Natural killer cell (primary cell): ENCODE data around the gene UBTD1. TPM values are rescaled to one million over a fixed set of nuclear protein-coding genes. Genes with fewer than 3 reads are reported as not detected.

Experiments used
- ATAC-seq, 3 donors: fragments of 150-1000 bp in 2 of 3; fragments of 200-7000 bp in 1 of 3; cut with Tn5 transposase; 1 replicate in 1 of 3; 2 replicates in 2 of 3; pipeline ENCODE4 v1.10.0; 2021; ENCODE audit warnings: mild to moderate bottlenecking in 2 of 3, moderate library complexity in 2 of 3
- DNase-seq, 2 donors: peaks; one replicate each; pipeline versions ENCODE4 v3.0.0 to v3.0.0-alpha.2; 2013 to 2021; ENCODE audit warnings: mixed read lengths in 1 of 2
- H3K27ac ChIP-seq: one replicate; pipeline ENCODE4 v1.5.1; 2013; ENCODE audit warnings: mild to moderate bottlenecking, low read length
- H3K27me3 ChIP-seq: one replicate; pipeline ENCODE4 v1.6.1; 2013; ENCODE audit warnings: low read length; ENCODE audit not compliant: control insufficient read depth, insufficient read depth
- H3K36me3 ChIP-seq: one replicate; pipeline ENCODE4 v1.6.1; 2013; ENCODE audit warnings: low read length; ENCODE audit not compliant: control insufficient read depth, insufficient read depth
- H3K4me1 ChIP-seq: one replicate; pipeline ENCODE4 v1.6.1; 2013; ENCODE audit warnings: low read length; ENCODE audit not compliant: control insufficient read depth, insufficient read depth
- H3K4me3 ChIP-seq: one replicate; pipeline ENCODE4 v1.5.1; 2013; ENCODE audit warnings: low read length
- H3K9me3 ChIP-seq: one replicate; pipeline ENCODE4 v1.6.1; 2013; ENCODE audit warnings: low read length; ENCODE audit not compliant: control insufficient read depth, insufficient read depth
- H3K27ac Mint-ChIP-seq, 2 donors: one replicate each; pipeline ENCODE4 v1.8.0; 2022; ENCODE audit warnings: mild to moderate bottlenecking in 2 of 2, mixed read lengths in 2 of 2, moderate library complexity in 1 of 2
- H3K27me3 Mint-ChIP-seq, 2 donors: one replicate each; pipeline ENCODE4 v1.8.0; 2022; ENCODE audit warnings: low read depth in 2 of 2, mixed read lengths in 2 of 2
- H3K36me3 Mint-ChIP-seq: one replicate; pipeline ENCODE4 v1.8.0; 2022; ENCODE audit warnings: mixed read lengths
- H3K4me1 Mint-ChIP-seq, 2 donors: one replicate each; pipeline ENCODE4 v1.8.0; 2022; ENCODE audit warnings: mixed read lengths in 2 of 2
- H3K4me3 Mint-ChIP-seq: one replicate; pipeline ENCODE4 v1.8.0; 2022; ENCODE audit warnings: mild to moderate bottlenecking, moderate library complexity, mixed read lengths
- H3K9me3 Mint-ChIP-seq, 2 donors: one replicate each; pipeline ENCODE4 v1.8.0; 2022; ENCODE audit warnings: mixed read lengths in 2 of 2
- WGBS: methylation state at CpG from one replicate; pipeline ENCODE4 v1.1.7; 2013; ENCODE audit warnings: missing lambda C conversion rate; ENCODE audit not compliant: insufficient coverage; 5-methylcytosine and 5-hydroxymethylcytosine counted together
- intact Hi-C: fragments of 100-400 bp; cut with micrococcal nuclease; formaldehyde crosslinking; loops from one replicate; pipeline ENCODE4 v1.14.2; 2022
- total RNA-seq, 4 donors: library from RNA; stranded (reverse); fragments of 120-200 nt in 1 of 4; gene quantifications; one replicate each; pipeline versions ENCODE4 v1.2.3 to v1.2.4, GENCODE V29; 2013 to 2022
- TF ChIP-seq, protein P1 (sequence below): fragments of 200-600 bp; IDR thresholded peaks from one replicate; pipeline ENCODE4 v1.8.0; 2022; ENCODE audit warnings: antibody characterized with exemption

UBTD1 gene, protein sequence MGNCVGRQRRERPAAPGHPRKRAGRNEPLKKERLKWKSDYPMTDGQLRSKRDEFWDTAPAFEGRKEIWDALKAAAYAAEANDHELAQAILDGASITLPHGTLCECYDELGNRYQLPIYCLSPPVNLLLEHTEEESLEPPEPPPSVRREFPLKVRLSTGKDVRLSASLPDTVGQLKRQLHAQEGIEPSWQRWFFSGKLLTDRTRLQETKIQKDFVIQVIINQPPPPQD
- total RNA-seq: 1 to 10 TPM in 1 of 3 donors, under 1 TPM in 2; 0.70 to 1.1 (median 0.75) TPM
- total RNA-seq (2013): 0.86 TPM

DNA sequence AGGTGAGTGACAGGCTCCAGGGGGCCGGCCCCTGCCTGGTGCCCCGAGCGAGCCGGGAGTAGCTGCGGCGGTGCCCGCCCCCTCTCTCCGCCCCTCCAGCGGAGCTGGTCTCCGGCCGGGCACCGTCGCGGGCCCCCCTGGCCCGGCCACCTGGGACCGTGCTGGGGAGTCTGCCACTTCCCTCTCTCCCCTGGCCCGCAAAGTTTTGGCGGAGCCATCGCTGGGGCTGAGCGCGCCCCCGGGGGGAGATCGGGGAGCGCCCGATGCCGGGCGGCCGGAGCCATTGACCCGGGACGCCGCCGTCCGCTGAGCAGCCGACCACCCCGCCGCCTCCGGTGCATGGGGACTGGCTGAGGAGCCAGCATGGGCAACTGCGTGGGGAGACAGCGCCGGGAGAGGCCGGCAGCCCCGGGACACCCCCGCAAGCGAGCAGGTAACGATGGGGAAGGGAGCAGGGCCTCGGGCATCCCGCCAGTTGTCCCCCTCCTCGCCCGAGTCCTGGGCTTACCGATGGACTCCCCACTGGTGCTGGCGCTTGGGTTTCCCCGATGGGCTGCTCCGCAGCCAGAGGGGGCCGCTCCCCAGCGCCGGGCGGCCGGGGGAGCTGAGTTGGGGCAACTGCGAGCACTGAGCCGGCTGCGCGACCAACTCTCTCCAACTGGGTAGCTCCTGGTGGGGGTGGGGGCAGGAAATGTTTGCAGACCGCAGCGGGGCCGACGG is at the start of gene UBTD1:
UBTD1 (plus strand) TSS at position 84 of the 720 bp plus-strand sequence; CDS start at position 364, 280 bp downstream.
- Mint-ChIP-seq H3K4me3 (peak within 1 kb of the TSS; percentile 98), H3K9me3 (no peaks in the 10 kb centered on the region), H3K27ac (peak within 1 kb of the TSS; percentile 91 to 98), H3K4me1 (peaks cover 33 to 37% of the 10 kb centered on the region in 2 donors), H3K27me3 (peaks cover 23 to 26% of the 10 kb centered on the region in 2 donors), H3K36me3 (no peaks in the 10 kb centered on the region)
- no peak for ATAC-seq
- H3K4me3 ChIP-seq: peak within 1 kb of the TSS; percentile 83
- peaks cover 7% of the 10 kb centered on the region for H3K4me1 ChIP-seq
- DNase-seq: peak in 1 of 2 donors; percentile 55
- WGBS: 0% methylated on average over 66 of the region's 66 CpGs
- intact Hi-C loops: loop anchor here (1.0 to 5.0 kb wide), 4 partner anchors 72 to 207 kb away; partner anchors contain the start of genes ARHGAP19, PGAM1, PI4K2A and RRP12
- H3K27me3 ChIP-seq: peaks cover 12% of the 10 kb centered on the region
- TF ChIP-seq, protein P1, sequence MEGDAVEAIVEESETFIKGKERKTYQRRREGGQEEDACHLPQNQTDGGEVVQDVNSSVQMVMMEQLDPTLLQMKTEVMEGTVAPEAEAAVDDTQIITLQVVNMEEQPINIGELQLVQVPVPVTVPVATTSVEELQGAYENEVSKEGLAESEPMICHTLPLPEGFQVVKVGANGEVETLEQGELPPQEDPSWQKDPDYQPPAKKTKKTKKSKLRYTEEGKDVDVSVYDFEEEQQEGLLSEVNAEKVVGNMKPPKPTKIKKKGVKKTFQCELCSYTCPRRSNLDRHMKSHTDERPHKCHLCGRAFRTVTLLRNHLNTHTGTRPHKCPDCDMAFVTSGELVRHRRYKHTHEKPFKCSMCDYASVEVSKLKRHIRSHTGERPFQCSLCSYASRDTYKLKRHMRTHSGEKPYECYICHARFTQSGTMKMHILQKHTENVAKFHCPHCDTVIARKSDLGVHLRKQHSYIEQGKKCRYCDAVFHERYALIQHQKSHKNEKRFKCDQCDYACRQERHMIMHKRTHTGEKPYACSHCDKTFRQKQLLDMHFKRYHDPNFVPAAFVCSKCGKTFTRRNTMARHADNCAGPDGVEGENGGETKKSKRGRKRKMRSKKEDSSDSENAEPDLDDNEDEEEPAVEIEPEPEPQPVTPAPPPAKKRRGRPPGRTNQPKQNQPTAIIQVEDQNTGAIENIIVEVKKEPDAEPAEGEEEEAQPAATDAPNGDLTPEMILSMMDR: no peak
- no peaks in the 10 kb centered on the region for H3K9me3 ChIP-seq
- no peaks in the 10 kb centered on the region for H3K36me3 ChIP-seq
- peak within 1 kb of the TSS; percentile 72 for H3K27ac ChIP-seq

DNA sequence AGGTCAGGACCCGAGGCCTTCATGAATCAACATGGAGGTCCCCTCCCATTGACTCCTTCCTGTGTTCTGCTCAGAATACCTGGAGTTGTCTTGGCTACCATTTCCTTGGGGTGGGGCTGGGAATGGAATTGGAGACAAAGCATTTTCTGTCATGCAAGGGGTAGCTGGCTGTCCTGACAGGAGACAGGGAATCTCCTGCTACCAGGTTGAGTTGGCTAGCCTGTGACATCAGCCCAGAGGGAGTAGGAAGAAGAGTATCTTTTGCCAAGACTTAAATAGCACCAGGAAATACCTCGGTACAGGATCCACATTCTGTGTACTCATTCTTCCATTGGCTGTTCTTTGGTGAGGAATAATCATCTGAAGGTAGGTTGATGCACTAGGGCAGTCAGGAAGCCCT is 47.9 kb upstream of the UBTD1 start:
- H3K4me3 Mint-ChIP-seq: no peak overlapping the region
- peaks cover 21 to 25% of the 10 kb centered on the region in 2 donors for H3K4me1 Mint-ChIP-seq
- ATAC-seq: no peak
- no peak for DNase-seq
- H3K27me3 ChIP-seq: no peaks in the 10 kb centered on the region
- H3K36me3 ChIP-seq: peaks cover 10% of the 10 kb centered on the region
- H3K27me3 Mint-ChIP-seq: no peaks in the 10 kb centered on the region
- no peaks in the 10 kb centered on the region for H3K9me3 ChIP-seq
- H3K9me3 Mint-ChIP-seq: no peaks in the 10 kb centered on the region
- no peak overlapping the region for H3K4me3 ChIP-seq
- peaks cover 13% of the 10 kb centered on the region for H3K4me1 ChIP-seq
- H3K27ac Mint-ChIP-seq: no peak overlapping the region
- TF ChIP-seq, protein P1: no peak
- no peaks in the 10 kb centered on the region for H3K36me3 Mint-ChIP-seq
- intact Hi-C loops: no loop called here
- 98% methylated on average over 2 of the region's 2 CpGs for WGBS
- no peak overlapping the region for H3K27ac ChIP-seq

DNA sequence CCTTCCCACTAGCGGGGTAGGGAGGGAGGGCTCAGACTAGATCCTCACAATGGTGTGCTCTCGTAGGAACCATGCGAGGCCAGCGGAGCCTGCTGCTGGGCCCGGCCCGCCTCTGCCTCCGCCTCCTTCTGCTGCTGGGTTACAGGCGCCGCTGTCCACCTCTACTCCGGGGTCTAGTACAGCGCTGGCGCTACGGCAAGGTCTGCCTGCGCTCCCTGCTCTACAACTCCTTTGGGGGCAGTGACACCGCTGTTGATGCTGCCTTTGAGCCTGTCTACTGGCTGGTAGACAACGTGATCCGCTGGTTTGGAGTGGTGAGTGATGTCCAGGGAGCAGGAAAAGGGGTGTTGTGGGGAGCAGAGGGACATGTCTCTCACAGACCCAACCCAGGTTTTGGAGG is 47.1 kb upstream of the UBTD1 start:
- Histone ChIP-seq H3K4me3 (no peak overlapping the region), H3K27ac (no peak overlapping the region), H3K27me3 (no peaks in the 10 kb centered on the region), H3K4me1 (peaks cover 8% of the 10 kb centered on the region), H3K36me3 (peaks cover 18% of the 10 kb centered on the region), H3K9me3 (no peaks in the 10 kb centered on the region)
- Mint-ChIP-seq H3K27ac (no peak overlapping the region), H3K4me1 (peaks cover 17 to 19% of the 10 kb centered on the region in 2 donors), H3K4me3 (no peak overlapping the region), H3K27me3 (no peaks in the 10 kb centered on the region), H3K36me3 (no peaks in the 10 kb centered on the region), H3K9me3 (no peaks in the 10 kb centered on the region)
- WGBS: 97% methylated on average over 17 of the region's 17 CpGs
- TF ChIP-seq, protein P1: no peak
- intact Hi-C loops: no loop called here
- no peak for DNase-seq
- no peak for ATAC-seq
